AG04450 (cell line): ENCODE data around the gene SLF1. TPM values are rescaled to one million over a fixed set of nuclear protein-coding genes. Genes with fewer than 3 reads are reported as not detected.

ENCODE experiments used
- CTCF ChIA-PET: fragments of 300-600, 350-600 bp; formaldehyde crosslinking; extraction: SDS; loops from one replicate; lab custom pipeline; 2022; ENCODE audit warnings: antibody characterized with exemption, inconsistent platforms; lab: Charles Lee
- POLR2A ChIA-PET: fragments of 350-600 bp; formaldehyde crosslinking; extraction: SDS; loops from one replicate; lab custom pipeline; 2021; ENCODE audit warnings: antibody characterized with exemption, inconsistent platforms; lab: Yijun Ruan, JAX
- DNase-seq: peaks from one replicate; pipeline ENCODE4 v3.0.0-alpha.2; 2011; ENCODE audit warnings: low read depth, low spot score
- H3K27ac ChIP-seq: one replicate; pipeline ENCODE4 v1.5.1; 2012; ENCODE audit warnings: low read depth, low read length, control low read depth
- H3K27me3 ChIP-seq: one replicate; pipeline ENCODE4 v1.6.0; 2012; ENCODE audit warnings: low read length; ENCODE audit not compliant: control insufficient read depth, insufficient read depth
- H3K4me3 ChIP-seq: 2 replicates; pipeline ENCODE4 v1.5.1; 2011; ENCODE audit warnings: mild to moderate bottlenecking, low read depth, low read length, control low read depth
- H3K9me3 ChIP-seq: 2 replicates; pipeline ENCODE4 v1.5.1; 2012; ENCODE audit warnings: low read length; ENCODE audit not compliant: control insufficient read depth, insufficient read depth
- polyA plus RNA-seq: library from polyadenylated mRNA; depleted of rRNA; stranded (reverse); fragments of >200 nt; gene quantifications from 2 replicates; pipeline ENCODE4 v1.2.3, GENCODE V29; 2011
- TF ChIP-seq, protein P1 (sequence below): IDR thresholded peaks from 2 replicates; pipeline ENCODE4 v1.5.1; 2011; ENCODE audit warnings: low read depth, low read length, control low read depth, inconsistent platforms

SLF1 gene
- polyA plus RNA-seq, 1 experiment: 3.6 TPM

DNA sequence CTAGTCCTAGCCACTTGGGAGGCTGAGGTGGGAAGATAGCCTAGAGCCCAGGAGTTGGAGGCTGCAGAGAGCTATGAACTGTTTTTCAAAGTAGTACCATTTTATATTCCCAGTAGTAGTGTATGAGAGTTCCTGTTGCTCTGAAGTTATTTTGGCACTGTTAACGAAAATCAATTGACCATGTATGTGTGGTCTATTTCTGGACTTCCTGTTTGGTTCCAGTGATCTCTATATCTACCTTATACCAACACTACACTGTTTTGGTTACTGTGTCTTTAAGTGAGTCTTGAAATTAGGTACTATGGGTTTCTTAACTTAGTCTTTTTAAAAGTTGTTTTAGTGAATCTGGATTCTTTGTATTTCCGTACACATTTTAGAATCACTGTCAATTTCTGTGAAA, 13.6 kb downstream of the SLF1 start:
- Histone ChIP-seq H3K27ac (no peak overlapping the region), H3K4me3 (no peak overlapping the region), H3K27me3 (no peaks in the 10 kb centered on the region), H3K9me3 (no peaks in the 10 kb centered on the region; the same call in 1 of the 2 replicates)
- ChIA-PET CTCF (interaction anchor here (0.7 kb wide), 1 partner anchor 146 kb away, joined by 3 read pairs; no protein-coding TSS in a partner anchor), POLR2A (no interaction called here)
- TF ChIP-seq, protein P1, sequence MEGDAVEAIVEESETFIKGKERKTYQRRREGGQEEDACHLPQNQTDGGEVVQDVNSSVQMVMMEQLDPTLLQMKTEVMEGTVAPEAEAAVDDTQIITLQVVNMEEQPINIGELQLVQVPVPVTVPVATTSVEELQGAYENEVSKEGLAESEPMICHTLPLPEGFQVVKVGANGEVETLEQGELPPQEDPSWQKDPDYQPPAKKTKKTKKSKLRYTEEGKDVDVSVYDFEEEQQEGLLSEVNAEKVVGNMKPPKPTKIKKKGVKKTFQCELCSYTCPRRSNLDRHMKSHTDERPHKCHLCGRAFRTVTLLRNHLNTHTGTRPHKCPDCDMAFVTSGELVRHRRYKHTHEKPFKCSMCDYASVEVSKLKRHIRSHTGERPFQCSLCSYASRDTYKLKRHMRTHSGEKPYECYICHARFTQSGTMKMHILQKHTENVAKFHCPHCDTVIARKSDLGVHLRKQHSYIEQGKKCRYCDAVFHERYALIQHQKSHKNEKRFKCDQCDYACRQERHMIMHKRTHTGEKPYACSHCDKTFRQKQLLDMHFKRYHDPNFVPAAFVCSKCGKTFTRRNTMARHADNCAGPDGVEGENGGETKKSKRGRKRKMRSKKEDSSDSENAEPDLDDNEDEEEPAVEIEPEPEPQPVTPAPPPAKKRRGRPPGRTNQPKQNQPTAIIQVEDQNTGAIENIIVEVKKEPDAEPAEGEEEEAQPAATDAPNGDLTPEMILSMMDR: no peak
- DNase-seq: no peak

DNA sequence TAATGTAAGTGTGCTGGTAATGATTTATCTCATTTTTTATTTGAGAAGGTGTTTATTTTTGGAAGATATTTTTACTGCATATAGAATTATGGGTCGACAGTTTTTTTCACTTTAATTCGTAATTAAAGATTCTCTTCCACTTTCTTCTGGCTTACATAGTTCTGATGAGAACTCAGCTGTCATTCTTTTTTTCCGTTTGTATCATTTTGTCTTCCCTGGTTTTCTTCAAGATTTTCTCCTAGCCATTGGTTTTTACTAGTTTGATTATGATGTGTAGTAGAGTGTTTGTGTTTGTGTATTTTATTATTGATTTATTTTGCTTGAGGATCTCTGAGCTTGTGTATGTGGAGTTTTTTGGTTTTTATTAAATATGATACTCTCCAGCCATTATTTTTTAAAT, 21.7 kb downstream of the SLF1 start:
- ChIA-PET CTCF (interaction anchor here (0.6 kb wide), 1 partner anchor 22 kb away, joined by 3 read pairs; the partner anchor contains the start of genes KIAA0825 and SLF1), POLR2A (no interaction called here)
- Histone ChIP-seq H3K27me3 (no peaks in the 10 kb centered on the region), H3K4me3 (no peak overlapping the region), H3K9me3 (peaks cover 3% of the 10 kb centered on the region), H3K27ac (no peak overlapping the region)
- TF ChIP-seq, protein P1: no peak
- DNase-seq: no peak

DNA sequence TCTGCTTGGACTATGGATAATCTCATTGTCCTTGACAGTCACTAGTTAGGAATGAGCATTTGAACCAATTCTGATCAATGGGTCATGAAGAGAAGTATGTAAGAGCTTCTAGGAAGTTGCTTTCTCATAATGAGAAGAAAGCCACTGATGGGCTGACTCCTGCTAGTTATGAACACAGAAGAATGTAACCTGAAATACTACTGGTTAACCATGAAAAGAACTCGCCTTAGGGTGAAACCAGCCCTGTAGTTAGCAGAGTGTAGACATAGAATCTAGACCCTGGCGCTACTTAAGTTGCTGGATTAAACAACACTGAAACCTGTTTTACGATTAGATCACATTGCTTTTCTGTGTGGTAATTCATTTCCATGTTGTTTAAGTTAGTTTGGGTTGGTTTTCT, 26.6 kb downstream of the SLF1 start:
- Histone ChIP-seq H3K27me3 (no peaks in the 10 kb centered on the region), H3K4me3 (no peak overlapping the region), H3K27ac (no peak overlapping the region), H3K9me3 (no peaks in the 10 kb centered on the region)
- ChIA-PET CTCF (no interaction called here), POLR2A (no interaction called here)
- DNase-seq: no peak
- TF ChIP-seq, protein P1: no peak

DNA sequence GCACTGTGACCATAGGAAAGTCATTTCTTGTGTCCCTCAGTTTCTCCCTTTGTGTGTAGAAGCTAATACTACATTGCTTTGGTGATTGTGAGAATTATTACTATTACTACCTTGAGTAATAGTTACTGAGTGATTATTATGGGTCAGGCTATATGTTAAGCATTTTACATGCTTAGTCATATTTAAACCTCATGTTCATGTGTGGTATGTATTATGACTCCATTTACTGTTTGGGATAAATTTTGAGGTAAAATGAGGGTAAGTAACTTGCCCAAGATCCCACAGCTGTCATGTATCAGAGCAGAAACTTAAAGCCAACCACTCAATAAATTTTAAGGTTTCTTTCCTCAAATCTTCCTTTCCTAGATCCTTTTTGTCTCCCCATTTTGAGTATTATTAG, 28.3 kb downstream of the SLF1 start:
- CTCF ChIA-PET: no interaction called here
- TF ChIP-seq, protein P1: no peak

DNA sequence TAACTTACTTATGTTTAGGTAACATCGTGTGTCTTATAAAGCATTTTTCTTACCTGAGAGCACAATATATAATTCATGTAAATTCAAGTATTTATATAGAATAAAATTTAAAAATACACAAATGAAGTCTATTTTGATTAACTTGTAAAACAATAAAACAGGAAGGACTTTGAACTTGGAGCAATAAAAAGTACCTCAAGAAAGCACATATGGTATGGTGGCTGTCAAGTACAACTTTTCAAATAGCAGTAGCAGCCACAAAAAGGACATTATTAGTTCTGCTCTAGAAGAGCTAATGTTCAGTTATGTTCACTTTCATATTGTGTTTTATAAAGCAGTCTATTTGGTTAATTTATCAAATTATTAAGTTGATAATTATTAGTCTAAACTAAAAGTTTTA, 31.4 kb downstream of the SLF1 start:
- Histone ChIP-seq H3K9me3 (no peaks in the 10 kb centered on the region), H3K27me3 (no peaks in the 10 kb centered on the region), H3K4me3 (no peak overlapping the region), H3K27ac (no peak overlapping the region)
- ChIA-PET CTCF (no interaction called here), POLR2A (no interaction called here)
- TF ChIP-seq, protein P1: no peak
- no peak for DNase-seq

More for the DNA sequence above, 28.3 kb downstream of the SLF1 start:
- no peak overlapping the region for H3K27ac ChIP-seq
- H3K27me3 ChIP-seq: no peaks in the 10 kb centered on the region
- POLR2A ChIA-PET: no interaction called here
- DNase-seq: no peak
- H3K4me3 ChIP-seq: no peak overlapping the region
- H3K9me3 ChIP-seq: no peaks in the 10 kb centered on the region
